ENCODE results near the gene EFHC2.

- TF ChIP-seq TOX (CRISPR knock-in tag; IDR thresholded peaks at IDR 0.05; ENCODE audit: borderline replicate concordance) (no peak), OSR1 (CRISPR knock-in tag; IDR thresholded peaks at IDR 0.05) (no peak), GLIS3 (CRISPR knock-in tag; IDR thresholded peaks at IDR 0.05) (no peak), ZC3H10 (CRISPR knock-in tag; IDR thresholded peaks at IDR 0.05) (no peak), ZFP3 (CRISPR knock-in tag; IDR thresholded peaks at IDR 0.05) (no peak), ZFP30 (CRISPR knock-in tag; IDR thresholded peaks at IDR 0.05) (no peak), CREB5 (CRISPR knock-in tag; IDR thresholded peaks at IDR 0.05; ENCODE audit: low read depth) (no peak), PPARA (CRISPR knock-in tag; IDR thresholded peaks at IDR 0.05; ENCODE audit: borderline replicate concordance) (no peak), RARB (CRISPR knock-in tag; IDR thresholded peaks at IDR 0.05) (no peak), TCF4 (CRISPR knock-in tag; IDR thresholded peaks at IDR 0.05; ENCODE audit: borderline replicate concordance) (no peak)
- TF ChIP-seq, protein P1, sequence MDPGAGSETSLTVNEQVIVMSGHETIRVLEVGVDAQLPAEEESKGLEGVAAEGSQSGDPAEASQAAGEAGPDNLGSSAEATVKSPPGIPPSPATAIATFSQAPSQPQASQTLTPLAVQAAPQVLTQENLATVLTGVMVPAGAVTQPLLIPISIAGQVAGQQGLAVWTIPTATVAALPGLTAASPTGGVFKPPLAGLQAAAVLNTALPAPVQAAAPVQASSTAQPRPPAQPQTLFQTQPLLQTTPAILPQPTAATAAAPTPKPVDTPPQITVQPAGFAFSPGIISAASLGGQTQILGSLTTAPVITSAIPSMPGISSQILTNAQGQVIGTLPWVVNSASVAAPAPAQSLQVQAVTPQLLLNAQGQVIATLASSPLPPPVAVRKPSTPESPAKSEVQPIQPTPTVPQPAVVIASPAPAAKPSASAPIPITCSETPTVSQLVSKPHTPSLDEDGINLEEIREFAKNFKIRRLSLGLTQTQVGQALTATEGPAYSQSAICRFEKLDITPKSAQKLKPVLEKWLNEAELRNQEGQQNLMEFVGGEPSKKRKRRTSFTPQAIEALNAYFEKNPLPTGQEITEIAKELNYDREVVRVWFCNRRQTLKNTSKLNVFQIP (CRISPR knock-in tag; IDR thresholded peaks at IDR 0.05; ENCODE audit: borderline replicate concordance, low read depth) = no peak
These were observed 82.9 kb downstream of the EFHC2 start for GRCh38 chrX:44260609-44261008.
